ENCODE results near the gene CENPI. TPM values are rescaled to one million over a fixed set of nuclear protein-coding genes. Genes with fewer than 3 reads are reported as not detected.

CENPI gene
- total RNA-seq, 1 donor from 2014 or later = 4.9 TPM

Other genes starting within 250 kb of the CENPI start
- gene NOX1, start 223.8 kb upstream of the CENPI start, total RNA-seq = not detected
- 0.27 TPM for gene XKRX, start 169.3 kb upstream of the CENPI start, total RNA-seq
- gene ARL13A, start 128.5 kb upstream of the CENPI start, total RNA-seq = not detected
- 14.5 TPM for gene TRMT2B, start 46.1 kb upstream of the CENPI start, total RNA-seq
- gene TMEM35A, start 19.3 kb upstream of the CENPI start, total RNA-seq = 2.3 TPM
- gene DRP2, start 121.6 kb downstream of the CENPI start, total RNA-seq = 381 TPM
- 0.18 TPM for gene TAF7L, start 193.1 kb downstream of the CENPI start, total RNA-seq